HG02623 (cell line): ENCODE data around the gene TNFSF18.
"Not testable (repeated sequence)": the region's sequence is repeated elsewhere in the genome, so short reads cannot be mapped to it uniquely, and the experiment has no call there.

Experiments
- ATAC-seq: cut with Tn5 transposase; IDR thresholded peaks from one replicate; pipeline ENCODE4 v1.9.1; 2021; ENCODE audit warnings: moderate library complexity; ENCODE audit not compliant: unreplicated experiment

Gene TNFSF18

GRCh38 chr1:173050865-173051264 lies at the start of gene TNFSF18:
TSS of gene TNFSF18 (minus strand) at chr1:173050941. CDS start at chr1:173050896, 45 bp downstream.
- ATAC-seq: no peak

- no peak for ATAC-seq
Measured at GRCh38 chr1:173099166-173099565, 48.4 kb upstream of the TNFSF18 start.

GRCh38 chr1:173098117-173098516 lies 47.4 kb upstream of the TNFSF18 start:
- ATAC-seq: no peak

- no peak for ATAC-seq
Measured at GRCh38 chr1:173097001-173097400, 46.3 kb upstream of the TNFSF18 start.

GRCh38 chr1:173095632-173096031 lies 44.9 kb upstream of the TNFSF18 start:
- ATAC-seq: no peak

GRCh38 chr1:173094541-173094940 lies 43.8 kb upstream of the TNFSF18 start:
- no peak for ATAC-seq

GRCh38 chr1:173093691-173094445 lies 43.1 kb upstream of the TNFSF18 start:
- ATAC-seq: no peak

GRCh38 chr1:173084292-173084691 lies 33.6 kb upstream of the TNFSF18 start:
- ATAC-seq: no peak

GRCh38 chr1:173082913-173083312 lies 32.2 kb upstream of the TNFSF18 start:
- ATAC-seq: no peak

- ATAC-seq: not testable (repeated sequence)
Measured at GRCh38 chr1:173074217-173074616, 23.5 kb upstream of the TNFSF18 start.

GRCh38 chr1:173064011-173064410 lies 13.3 kb upstream of the TNFSF18 start:
- no peak for ATAC-seq

- no peak for ATAC-seq
Measured at GRCh38 chr1:173063171-173063570, 12.4 kb upstream of the TNFSF18 start.

GRCh38 chr1:173062150-173062938 lies 11.6 kb upstream of the TNFSF18 start:
- no peak for ATAC-seq

GRCh38 chr1:173058556-173058955 lies 7.8 kb upstream of the TNFSF18 start:
- no peak for ATAC-seq

GRCh38 chr1:173057984-173058383 lies 7.2 kb upstream of the TNFSF18 start:
- no peak for ATAC-seq

GRCh38 chr1:173056365-173056764 lies 5.6 kb upstream of the TNFSF18 start:
- ATAC-seq: no peak

GRCh38 chr1:173052681-173053196 lies 2.0 kb upstream of the TNFSF18 start:
- no peak for ATAC-seq

GRCh38 chr1:173049322-173049633 lies 1.5 kb downstream of the TNFSF18 start:
- ATAC-seq: no peak

- no peak for ATAC-seq
Measured at GRCh38 chr1:173048621-173049321, 2.0 kb downstream of the TNFSF18 start.

- ATAC-seq: no peak
Measured at GRCh38 chr1:173044656-173045055, 6.1 kb downstream of the TNFSF18 start.

GRCh38 chr1:173043253-173043652 lies 7.5 kb downstream of the TNFSF18 start:
- no peak for ATAC-seq

- no peak for ATAC-seq
Measured at GRCh38 chr1:173042806-173043205, 7.9 kb downstream of the TNFSF18 start.
